Measurements from ENCODE around the gene SYNE1. TPM values are rescaled to one million over a fixed set of nuclear protein-coding genes. Genes with fewer than 3 reads are reported as not detected.
"Not testable (repeated sequence)": the region's sequence is repeated elsewhere in the genome, so short reads cannot be mapped to it uniquely, and the experiment has no call there.

The SYNE1 gene
- polyA plus RNA-seq, 3 donors, result 92.5 to 119 (median 93.6) TPM

DNA sequence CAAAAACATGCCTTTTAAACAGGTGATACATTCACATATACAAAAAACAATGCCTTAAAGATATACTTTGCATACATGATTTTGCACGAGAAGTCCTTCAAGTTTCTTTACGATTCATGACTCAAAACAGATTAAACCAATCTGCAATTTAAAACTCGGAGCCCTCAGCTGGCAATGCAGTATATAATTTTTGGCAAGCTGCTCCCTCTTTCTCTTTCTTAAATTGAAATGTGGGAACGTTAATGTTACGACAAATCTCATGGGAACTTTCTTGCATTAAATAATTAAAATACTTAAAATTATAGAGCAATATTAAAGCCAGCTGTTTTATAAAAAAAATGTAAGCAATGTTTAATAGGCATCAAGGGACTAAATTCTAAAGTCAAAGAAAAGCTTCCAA lies 495.1 kb downstream of the SYNE1 start:
- DNase-seq, result no peak

DNA sequence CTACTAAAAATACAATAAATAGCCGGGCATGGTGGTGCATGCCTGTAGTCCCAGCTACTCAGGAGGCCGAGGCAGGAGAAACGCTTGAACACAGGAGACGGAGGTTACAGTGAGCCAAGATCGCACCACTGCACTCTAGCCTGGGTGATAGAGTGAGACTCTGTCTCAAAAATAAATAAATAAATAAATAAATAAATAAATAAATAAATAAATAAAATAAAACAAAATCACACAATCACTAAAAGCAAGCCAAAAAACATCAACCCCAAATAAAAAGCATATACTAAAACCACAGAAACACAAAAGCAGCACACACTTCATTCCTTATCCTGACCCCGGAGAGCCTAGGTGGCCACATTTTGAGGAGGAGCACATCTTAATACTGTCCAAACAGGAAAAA lies 498.8 kb downstream of the SYNE1 start:
- DNase-seq, result not testable (repeated sequence)

DNA sequence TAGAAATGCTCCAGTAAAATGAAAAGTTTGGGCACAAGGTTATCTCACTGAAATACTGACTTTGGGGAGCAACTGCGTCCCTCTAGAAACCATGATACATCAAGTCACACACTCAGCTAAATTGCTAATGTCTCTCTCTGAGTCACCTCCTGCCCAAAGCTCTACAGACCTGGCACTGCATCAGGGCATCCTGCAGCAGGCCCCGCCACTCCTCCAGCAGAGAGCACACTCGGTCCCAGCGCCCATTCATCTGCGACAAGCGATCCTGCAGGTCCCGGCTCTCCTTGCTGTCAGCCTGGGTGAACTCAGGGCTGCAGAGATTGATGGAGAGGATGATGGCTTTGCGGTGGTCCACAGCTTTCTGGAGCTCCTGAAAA lies 500.7 kb downstream of the SYNE1 start:
- DNase-seq, result no peak

GRCh38 chr6:152135755-152136448 lies 501.3 kb downstream of the SYNE1 start:
- no peak for DNase-seq

GRCh38 chr6:152130441-152130840 lies 506.7 kb downstream of the SYNE1 start:
- DNase-seq, result no peak

- peak; percentile 31 for DNase-seq
These were observed 507.4 kb downstream of the SYNE1 start for GRCh38 chr6:152129691-152130151.

GRCh38 chr6:152127432-152128165 lies 509.6 kb downstream of the SYNE1 start:
- no peak for DNase-seq

DNA sequence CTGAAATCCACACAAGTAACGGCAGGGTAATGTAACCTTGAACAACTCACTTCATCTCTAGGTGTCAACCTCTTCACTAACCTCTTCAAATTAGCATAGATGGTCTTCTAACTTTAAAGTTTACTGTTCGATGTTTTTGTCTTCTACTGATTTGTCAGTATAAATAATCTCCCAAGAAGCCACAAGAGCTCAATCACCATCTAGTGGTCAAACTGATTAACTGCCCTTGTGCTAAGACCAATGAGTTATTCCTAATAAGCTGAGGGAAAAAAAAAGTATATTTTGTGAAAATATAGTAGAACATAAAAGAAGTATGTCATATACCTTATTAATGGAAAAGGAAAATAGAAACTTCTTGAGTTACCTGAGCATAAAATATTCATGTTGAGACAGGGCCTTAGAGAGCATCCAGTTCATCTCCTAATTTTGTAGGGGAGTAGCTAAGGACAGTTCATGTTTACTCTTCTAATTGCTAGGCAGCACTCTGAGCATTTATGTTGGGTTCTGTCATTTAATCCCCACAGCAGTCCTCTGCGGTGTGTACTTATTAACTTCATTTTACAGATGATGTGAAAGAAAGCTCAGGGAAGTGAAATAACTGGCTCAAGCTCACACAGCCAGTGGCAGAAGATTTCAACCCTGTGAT lies 512.6 kb downstream of the SYNE1 start:
- DNase-seq, result peak; percentile 23

GRCh38 chr6:152123076-152123475 lies 514.1 kb downstream of the SYNE1 start:
- DNase-seq, result no peak

GRCh38 chr6:152122434-152122833 lies 514.7 kb downstream of the SYNE1 start:
- no peak for DNase-seq

GRCh38 chr6:152121910-152122309 lies 515.3 kb downstream of the SYNE1 start:
- DNase-seq, result no peak

DNA sequence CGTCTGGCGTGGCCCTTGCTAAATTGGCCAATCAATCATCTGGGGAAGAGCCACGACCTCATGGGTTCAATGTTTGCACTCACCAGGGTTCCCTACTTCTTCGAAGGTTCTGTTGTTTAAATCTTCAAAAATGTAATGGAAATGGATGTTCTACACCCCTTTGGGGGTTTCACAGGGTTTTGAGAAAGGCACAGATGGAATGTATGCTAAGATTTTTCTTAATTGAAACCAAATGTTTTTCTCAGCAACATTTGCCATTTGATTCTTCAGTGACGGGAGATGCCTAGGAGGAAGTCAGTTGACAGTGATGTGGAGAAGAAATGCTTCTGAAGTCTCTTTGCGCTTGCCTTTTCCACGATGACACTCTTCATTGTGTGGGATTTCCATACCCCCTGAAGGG lies 517.3 kb downstream of the SYNE1 start:
- DNase-seq, result no peak

GRCh38 chr6:152118678-152119077 lies 518.5 kb downstream of the SYNE1 start:
- no peak for DNase-seq

GRCh38 chr6:152118224-152118623 lies 518.9 kb downstream of the SYNE1 start:
- no peak for DNase-seq

GRCh38 chr6:152117156-152118133 lies 519.7 kb downstream of the SYNE1 start:
- DNase-seq, result peak; percentile 37

DNA sequence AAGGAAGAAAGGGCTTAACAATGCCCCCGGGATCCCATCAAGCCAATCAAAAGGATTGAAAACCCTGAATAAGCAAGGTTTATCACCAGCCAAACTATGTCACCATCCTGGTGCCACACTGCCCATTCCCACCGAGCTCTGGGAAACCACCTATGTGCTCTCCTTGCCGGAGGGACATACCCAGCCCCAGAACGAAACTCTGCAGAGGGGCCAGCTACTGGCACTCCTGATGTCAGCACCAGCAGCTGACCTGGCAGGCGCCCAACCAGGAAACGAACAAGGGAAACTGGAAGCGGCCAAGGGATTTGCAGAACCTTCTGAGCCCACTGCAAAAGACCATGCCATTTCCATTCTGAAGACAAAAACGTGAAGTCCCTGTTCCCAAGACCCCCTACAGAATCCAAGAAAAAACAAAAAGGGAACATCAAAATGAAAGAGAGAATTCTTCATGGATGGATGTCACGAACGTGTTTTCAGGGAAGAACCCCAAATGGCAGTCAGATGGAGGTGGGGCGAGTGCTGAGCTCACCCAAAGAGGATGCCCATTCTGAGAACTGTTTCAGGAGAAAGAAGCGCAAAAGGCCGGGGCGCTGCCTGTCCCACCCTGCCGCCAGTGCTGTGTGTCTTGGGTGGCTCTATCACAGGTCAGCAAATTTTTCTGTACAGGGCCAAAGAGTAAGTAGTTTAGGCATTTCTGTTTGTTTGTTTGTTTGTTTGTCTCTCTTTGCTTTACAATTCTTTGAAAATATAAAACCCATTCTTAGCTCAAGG lies 524.5 kb downstream of the SYNE1 start:
- DNase-seq, result no peak

DNA sequence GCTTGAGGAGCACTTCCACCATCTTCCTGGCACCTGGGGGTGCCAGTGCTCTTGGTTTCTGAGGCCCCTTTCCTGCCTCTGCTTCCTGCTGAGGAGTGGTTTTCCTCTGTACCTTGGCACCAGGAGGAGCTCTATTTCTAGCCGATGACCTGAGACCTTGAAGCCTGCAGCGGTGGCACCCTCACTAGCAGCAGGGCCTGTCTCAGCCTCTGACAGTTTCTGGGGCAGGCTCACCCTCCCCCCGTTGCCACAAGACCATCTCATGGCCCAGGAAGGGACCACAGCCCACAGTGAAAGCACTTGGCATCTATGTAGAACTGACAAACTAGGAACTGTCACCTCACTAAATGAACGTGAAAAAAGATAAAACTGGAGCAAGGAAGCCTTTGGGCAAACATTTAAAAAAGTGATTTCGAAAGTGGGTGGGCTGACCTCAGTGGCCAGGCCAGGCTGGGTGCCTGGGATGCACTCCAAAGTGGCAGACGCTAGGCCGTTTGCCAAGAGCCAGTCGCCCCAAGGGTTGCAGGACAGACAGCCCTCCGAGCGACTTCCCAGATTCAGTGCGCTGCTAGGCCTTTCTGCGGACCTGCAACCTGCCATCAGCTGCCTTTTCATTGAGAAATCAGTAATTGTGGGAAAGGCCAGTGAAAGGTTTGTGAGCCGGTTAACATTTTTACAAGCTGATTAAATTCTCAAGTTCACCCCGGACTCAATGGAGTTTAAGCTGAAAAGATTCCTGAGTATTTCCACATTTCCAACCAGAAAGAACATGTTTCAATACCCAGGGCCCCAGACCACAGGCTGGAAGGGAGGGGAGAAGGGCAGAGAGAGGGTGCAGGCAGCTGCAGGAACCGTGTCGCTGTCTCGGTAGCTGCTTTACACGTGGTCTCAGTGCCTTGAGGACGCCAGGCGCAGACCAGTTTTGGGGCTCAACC lies 526.0 kb downstream of the SYNE1 start:
- no peak for DNase-seq

GRCh38 chr6:152107973-152108372 lies 529.2 kb downstream of the SYNE1 start:
- DNase-seq, result no peak

DNA sequence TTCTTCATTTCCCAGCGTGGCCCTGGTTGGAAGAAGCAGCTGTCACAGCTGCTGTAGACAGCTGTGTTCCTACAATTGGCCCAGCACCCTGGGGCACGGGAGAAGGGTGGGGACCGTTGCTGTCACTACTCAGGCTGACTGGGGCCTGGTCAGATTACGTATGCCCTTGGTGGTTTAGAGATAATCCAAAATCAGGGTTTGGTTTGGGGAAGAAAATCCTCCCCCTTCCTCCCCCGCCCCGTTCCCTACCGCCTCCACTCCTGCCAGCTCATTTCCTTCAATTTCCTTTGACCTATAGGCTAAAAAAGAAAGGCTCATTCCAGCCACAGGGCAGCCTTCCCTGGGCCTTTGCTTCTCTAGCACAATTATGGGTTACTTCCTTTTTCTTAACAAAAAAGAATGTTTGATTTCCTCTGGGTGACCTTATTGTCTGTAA lies 537.0 kb downstream of the SYNE1 start:
- no peak for DNase-seq

Data from renal pelvis (tissue), 4 donors.